ENCODE data around the gene DOCK9. TPM values are rescaled to one million over a fixed set of nuclear protein-coding genes. Genes with fewer than 3 reads are reported as not detected.
"Not testable (repeated sequence)": the region's sequence is repeated elsewhere in the genome, so short reads cannot be mapped to it uniquely, and the experiment has no call there.

The DOCK9 gene
- total RNA-seq, 1 donor from 2014 or later = 43.5 TPM

DNA sequence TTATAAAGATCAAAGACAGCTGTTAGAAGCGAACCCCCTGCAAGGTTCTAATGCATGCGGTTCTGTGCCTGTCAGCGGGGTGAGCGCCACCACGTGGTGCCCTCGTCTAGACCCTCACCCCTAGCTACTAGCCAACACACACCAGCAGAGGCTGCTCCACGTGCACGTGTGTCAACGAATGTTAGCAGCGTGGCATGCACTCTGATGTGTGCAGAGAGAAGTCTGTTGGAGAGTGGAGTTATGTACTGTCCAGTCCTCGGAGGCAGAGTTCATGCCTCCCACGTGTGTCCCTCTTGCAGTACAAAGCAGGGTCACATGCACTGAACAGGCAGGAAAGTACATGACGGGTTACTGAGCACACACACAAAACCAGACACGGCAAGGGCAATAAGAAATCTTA is 150.4 kb downstream of the DOCK9 start:
- Mint-ChIP-seq H3K27ac (no peak overlapping the region), H3K36me3 (ENCODE audit: low read depth) (peaks cover 64% of the 10 kb centered on the region), H3K4me3 (no peak overlapping the region), H3K27me3 (no peaks in the 10 kb centered on the region), H3K9me3 (peaks cover 4% of the 10 kb centered on the region), H3K4me1 (peaks cover 15% of the 10 kb centered on the region)
- DNase-seq = no peak
- intact Hi-C loops (cut with micrococcal nuclease) = no loop called here

DNA sequence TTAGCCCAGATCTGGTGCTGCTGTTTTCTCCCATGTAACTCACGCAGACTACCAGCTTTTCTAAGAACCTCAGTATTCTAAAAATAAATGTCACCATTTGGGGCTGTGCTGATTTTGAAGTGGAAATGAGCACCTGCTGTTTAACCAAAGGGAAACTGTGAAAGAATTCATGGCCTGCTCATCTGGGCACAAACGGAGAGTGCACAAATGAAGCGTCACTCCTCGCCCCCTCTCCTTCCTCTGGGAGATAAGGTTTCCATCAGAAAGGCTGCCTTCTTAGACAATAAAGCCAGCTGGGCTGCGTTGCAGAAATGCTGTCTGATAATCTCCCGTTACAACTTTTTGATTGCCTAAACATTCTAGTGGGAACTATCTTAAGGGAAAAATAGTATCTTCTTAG is 151.7 kb downstream of the DOCK9 start:
- peaks cover 61% of the 10 kb centered on the region for H3K36me3 Mint-ChIP-seq (ENCODE audit: low read depth)
- no peak for DNase-seq
- H3K9me3 Mint-ChIP-seq = peaks cover 4% of the 10 kb centered on the region
- peaks cover 15% of the 10 kb centered on the region for H3K4me1 Mint-ChIP-seq
- intact Hi-C loops (cut with micrococcal nuclease) = no loop called here
- H3K27me3 Mint-ChIP-seq = no peaks in the 10 kb centered on the region
- H3K27ac Mint-ChIP-seq = no peak overlapping the region
- H3K4me3 Mint-ChIP-seq = no peak overlapping the region

DNA sequence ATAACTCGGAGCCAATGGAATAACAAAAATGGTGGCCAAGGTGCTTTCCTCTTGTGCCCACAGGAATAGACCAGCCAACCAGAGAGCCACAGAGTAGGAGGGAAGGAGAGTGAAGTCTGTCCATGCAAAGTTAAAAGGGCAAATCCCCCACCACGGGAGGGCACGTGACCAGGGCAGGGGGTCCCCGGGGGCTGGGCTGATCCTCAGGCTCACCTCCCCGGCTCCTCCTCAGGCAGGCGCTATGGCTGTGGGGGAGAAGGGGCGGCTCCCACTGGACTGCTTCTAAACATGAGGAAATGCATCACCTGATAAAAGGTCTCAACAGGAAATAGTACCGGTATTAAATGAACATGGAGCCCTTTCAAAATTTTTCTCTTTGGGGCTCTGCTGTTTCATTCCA is 152.2 kb downstream of the DOCK9 start:
- Mint-ChIP-seq H3K36me3 (ENCODE audit: low read depth) (peaks cover 59% of the 10 kb centered on the region), H3K4me1 (peaks cover 15% of the 10 kb centered on the region), H3K27ac (no peak overlapping the region), H3K9me3 (peaks cover 4% of the 10 kb centered on the region), H3K4me3 (no peak overlapping the region), H3K27me3 (no peaks in the 10 kb centered on the region)
- intact Hi-C loops (cut with micrococcal nuclease) = no loop called here
- DNase-seq = no peak

DNA sequence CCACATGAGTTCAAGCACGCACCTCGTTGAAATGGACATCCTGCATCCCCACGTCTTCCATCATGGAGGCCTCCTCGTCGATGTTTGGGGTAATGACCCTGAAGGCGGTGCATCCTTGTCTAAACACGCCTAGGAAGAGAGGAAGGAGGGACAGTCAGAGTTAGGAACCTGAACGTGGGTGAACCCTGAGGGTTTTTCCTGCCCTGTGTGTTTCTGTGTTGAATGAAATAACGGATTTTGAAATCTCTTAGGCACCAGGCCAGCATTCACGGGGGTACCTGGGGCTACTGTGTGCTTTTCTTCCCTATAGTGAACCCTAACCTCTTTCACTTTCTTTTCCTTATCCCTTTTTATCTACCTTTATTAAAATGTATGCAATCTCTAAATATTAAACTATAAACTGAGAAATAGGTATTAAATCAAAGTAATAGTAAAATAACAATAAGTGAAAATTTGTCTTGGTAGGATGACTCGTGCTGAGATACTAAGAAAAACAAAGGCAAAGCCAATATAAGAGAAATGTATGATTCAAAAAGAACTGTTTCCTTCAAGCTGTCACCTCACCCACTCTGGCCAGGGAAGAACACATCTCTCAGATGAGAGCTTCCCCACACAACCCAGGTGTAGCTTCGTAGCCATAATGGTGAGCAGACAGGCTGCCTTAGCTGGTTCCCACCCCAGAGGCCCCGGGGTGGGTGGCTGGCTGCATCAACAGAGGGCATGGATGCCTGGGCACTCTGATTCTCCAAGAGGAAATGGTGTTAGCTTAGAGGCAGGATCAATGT is 153.3 kb downstream of the DOCK9 start:
- peaks cover 15% of the 10 kb centered on the region for H3K4me1 Mint-ChIP-seq

DNA sequence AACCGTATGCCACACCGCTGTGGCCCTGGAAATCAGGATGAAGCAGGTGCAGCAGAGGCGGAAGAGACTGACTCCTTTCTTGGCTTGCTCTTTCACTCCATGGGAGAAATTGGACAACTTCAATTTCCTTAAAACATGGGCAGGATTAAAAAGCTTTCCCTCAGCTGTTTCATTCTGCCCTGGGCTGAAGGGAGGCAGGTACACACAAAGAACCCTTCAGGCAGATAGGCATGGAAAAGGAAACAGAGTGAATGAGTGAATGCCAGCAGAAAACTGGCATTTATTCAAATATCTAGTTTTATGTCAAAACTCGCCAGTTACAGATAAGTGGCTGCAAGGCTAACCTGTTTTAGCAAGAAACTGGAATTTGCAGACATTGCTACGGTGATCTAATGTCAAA is 154.4 kb downstream of the DOCK9 start:
- intact Hi-C loops (cut with micrococcal nuclease) = no loop called here
- H3K4me3 Mint-ChIP-seq = no peak overlapping the region
- peaks cover 41% of the 10 kb centered on the region for H3K36me3 Mint-ChIP-seq (ENCODE audit: low read depth)
- H3K27me3 Mint-ChIP-seq = no peaks in the 10 kb centered on the region
- no peaks in the 10 kb centered on the region for H3K9me3 Mint-ChIP-seq
- H3K27ac Mint-ChIP-seq = no peak overlapping the region
- no peak for DNase-seq
- H3K4me1 Mint-ChIP-seq = peaks cover 15% of the 10 kb centered on the region

More for the DNA sequence above, 153.3 kb downstream of the DOCK9 start:
- Mint-ChIP-seq H3K36me3 (ENCODE audit: low read depth) (peaks cover 49% of the 10 kb centered on the region), H3K4me3 (no peak overlapping the region), H3K27ac (no peak overlapping the region), H3K9me3 (no peaks in the 10 kb centered on the region), H3K27me3 (no peaks in the 10 kb centered on the region)
- DNase-seq = no peak
- intact Hi-C loops (cut with micrococcal nuclease) = no loop called here

DNA sequence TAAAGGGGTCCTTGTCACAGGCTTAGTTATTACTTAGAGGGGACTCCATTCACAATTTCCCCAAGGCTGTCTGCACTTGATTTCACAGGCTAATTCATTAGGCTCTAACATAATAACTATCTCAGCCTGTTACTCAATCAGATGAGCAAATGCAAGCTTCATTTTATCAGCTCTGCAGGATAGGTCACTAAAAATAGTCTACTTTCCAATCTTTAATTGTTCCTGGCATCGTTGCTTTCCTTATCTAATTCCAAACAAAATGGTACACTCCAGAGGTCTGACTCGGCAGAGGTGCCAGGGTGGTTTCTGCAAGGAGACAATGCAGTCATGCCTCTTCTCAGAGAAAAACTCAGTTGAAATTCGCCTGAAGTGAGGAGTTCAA is 155.6 kb downstream of the DOCK9 start:
- H3K4me3 Mint-ChIP-seq = no peak overlapping the region
- H3K4me1 Mint-ChIP-seq = peaks cover 13% of the 10 kb centered on the region
- no peak overlapping the region for H3K27ac Mint-ChIP-seq
- no peaks in the 10 kb centered on the region for H3K9me3 Mint-ChIP-seq
- intact Hi-C loops (cut with micrococcal nuclease) = no loop called here
- DNase-seq = no peak
- no peaks in the 10 kb centered on the region for H3K27me3 Mint-ChIP-seq
- H3K36me3 Mint-ChIP-seq (ENCODE audit: low read depth) = peaks cover 35% of the 10 kb centered on the region

DNA sequence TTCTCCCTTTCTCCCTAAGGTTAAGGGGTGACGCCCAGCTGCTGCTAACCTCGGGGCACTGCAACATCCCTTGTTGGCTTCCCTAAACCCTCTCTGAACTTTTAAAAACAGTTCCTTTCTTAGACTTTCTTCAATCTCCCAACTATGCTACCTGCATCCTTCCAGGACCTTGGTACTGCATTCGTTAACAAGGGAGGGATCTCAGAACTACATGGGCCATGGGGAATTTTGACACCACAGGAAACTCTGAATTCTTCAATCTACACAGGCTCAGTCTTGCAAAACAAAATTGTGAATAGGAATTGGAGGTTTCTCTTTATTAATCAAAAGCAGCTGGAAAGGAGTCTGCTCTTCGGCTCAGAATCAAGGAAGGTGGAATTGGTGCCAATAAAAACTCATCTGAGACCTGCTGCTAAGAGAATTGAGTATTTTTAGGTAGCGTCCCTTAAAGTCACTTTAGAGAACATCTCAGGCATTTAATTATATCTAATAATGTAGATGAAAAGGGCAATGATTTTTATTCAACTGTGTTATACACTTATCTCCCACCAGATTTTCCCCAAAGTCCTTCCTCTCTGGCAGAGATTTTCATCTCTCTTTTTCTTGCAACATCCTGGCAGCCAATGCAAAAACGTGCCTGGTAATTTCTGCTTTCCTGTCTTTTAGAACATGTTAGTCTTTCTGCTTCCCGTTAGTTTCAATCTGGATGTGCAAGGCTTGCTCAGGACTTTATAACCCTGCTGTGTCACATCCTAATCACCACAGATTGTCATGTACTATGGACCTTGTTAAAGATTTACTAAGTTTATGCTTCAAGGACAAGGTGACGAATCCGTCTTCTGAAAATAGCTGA is 156.3 kb downstream of the DOCK9 start:
- no peaks in the 10 kb centered on the region for H3K9me3 Mint-ChIP-seq
- intact Hi-C loops (cut with micrococcal nuclease) = no loop called here
- H3K36me3 Mint-ChIP-seq (ENCODE audit: low read depth) = peaks cover 35% of the 10 kb centered on the region
- H3K4me1 Mint-ChIP-seq = peaks cover 12% of the 10 kb centered on the region
- DNase-seq = no peak
- H3K27ac Mint-ChIP-seq = no peak overlapping the region
- no peak overlapping the region for H3K4me3 Mint-ChIP-seq
- no peaks in the 10 kb centered on the region for H3K27me3 Mint-ChIP-seq

DNA sequence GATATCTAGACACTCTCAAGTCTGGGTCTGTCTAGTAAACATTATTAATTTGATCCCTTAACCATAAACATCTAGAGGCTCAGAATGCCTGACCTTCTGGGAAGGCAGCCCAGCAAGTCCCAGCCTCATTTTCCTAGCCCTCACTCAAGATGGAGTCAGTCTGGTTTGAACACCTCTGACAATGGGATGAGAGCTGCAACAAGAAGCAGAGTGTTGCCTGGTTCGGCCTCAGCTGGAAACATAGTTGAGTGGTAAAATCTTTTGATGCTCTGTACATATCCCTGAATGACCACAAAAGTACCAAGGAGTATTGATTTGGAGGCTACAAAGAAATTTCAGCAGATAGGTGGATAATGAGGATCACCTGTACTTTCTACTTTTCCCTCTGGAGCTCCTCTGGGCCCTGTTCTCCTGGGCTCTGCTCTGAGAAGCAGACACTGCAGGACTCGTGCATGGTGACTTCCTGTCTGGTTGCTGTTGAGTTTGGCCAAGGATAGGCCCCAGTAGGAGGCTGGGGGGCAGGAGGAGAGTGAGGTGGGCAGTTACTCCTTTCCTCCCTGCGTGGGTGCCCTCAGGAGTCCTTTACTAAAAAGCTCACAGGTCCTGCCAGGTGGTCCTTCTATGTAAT is 157.0 kb downstream of the DOCK9 start:
- Mint-ChIP-seq H3K27ac (no peak overlapping the region), H3K4me3 (no peak overlapping the region), H3K9me3 (no peaks in the 10 kb centered on the region), H3K27me3 (no peaks in the 10 kb centered on the region), H3K36me3 (ENCODE audit: low read depth) (peaks cover 36% of the 10 kb centered on the region), H3K4me1 (peaks cover 6% of the 10 kb centered on the region)
- intact Hi-C loops (cut with micrococcal nuclease) = no loop called here
- DNase-seq = no peak

DNA sequence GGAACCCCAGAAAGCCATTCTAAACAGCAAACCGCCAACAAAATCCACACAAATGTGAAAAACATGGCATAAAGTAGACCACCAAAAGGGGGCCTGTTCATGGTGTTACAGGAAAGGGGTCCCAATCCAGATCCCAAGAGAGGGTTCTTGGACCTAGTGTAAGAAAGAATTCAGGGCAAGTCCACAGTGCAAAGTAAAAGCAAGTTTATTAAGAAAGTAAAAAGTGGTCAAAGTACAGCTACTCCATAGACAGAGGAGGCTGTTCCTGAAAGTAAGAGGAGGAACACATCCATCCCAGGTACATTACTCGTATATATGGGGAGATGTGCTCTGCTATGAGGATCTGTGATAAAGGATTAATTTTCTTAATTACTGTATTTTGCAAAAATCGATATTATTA is 157.6 kb downstream of the DOCK9 start:
- Mint-ChIP-seq H3K27ac (no peak overlapping the region), H3K27me3 (no peaks in the 10 kb centered on the region), H3K36me3 (ENCODE audit: low read depth) (peaks cover 34% of the 10 kb centered on the region), H3K4me3 (no peak overlapping the region), H3K4me1 (peaks cover 4% of the 10 kb centered on the region), H3K9me3 (no peaks in the 10 kb centered on the region)
- intact Hi-C loops (cut with micrococcal nuclease) = no loop called here
- no peak for DNase-seq

DNA sequence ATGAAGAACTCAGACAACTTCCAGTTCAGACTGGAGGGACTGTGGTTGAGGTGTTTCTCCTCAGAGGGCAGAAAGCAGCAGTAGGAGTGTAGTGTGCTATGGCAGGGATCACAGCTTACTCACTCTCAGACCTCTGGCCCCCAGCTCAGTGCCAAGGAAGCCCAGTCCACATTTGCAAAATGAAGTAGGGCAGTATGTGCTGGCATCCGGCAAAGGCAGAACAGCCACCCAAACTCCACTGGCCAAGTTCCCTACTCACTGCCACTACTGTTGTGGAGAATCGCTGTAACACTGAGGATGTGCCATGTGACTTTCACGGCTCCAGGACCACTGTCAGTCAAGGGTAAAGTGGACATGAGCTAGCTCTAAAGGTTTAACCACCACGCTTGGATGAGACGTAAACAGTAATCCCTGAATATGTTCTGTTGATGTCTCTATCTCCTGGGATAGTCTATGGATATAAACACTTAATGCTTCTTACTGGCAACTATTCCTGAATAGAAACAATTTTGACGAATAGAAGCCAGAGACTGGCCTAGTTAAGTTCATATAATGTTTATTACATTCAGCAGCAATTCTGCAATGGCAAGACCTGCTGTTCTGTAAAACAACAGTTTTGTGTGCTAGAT is 158.4 kb downstream of the DOCK9 start:
- Mint-ChIP-seq H3K4me3 (no peak overlapping the region), H3K4me1 (no peaks in the 10 kb centered on the region), H3K27me3 (no peaks in the 10 kb centered on the region), H3K9me3 (no peaks in the 10 kb centered on the region), H3K27ac (no peak overlapping the region), H3K36me3 (ENCODE audit: low read depth) (peaks cover 28% of the 10 kb centered on the region)
- DNase-seq = no peak
- intact Hi-C loops (cut with micrococcal nuclease) = no loop called here

DNA sequence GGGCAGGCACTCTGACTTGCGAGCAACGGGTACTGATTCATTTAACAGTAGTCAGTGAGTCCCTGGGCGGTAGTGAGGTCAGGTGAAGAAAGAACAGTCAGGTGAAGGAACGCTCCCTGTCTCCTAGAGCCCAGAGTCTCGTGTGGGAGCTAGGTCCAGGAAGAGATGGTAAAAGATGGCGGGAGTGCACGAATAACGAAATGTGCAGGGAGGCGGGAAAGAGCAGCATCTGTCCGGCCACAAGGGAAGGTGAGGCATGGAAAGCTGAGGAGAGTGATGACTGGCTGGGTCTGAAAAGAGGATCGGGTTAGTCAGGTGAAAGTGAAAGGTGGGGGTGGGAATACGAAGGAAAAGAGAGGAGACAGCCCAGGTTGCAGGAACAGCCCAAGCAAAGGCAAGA is 161.5 kb downstream of the DOCK9 start:
- Mint-ChIP-seq H3K9me3 (no peaks in the 10 kb centered on the region), H3K4me3 (no peak overlapping the region)
- intact Hi-C loops (cut with micrococcal nuclease) = no loop called here

DNA sequence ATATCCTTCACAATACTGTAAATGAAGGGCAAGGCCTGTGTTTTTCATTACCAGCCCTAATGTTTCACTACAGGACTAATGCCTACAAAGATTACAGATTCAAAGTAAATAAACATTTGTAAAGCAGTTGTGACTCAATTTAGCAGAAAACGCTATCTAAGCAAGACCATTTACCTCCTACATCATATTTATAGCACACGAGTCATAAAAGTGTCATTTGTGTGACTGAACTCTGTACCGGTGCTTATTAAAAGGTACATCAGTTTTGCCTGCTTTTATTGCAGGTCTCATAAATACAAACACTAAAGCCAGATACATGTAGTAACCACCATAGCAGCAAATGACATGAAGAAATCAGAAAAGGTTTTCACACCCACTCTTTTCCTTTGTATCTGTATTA is 163.9 kb downstream of the DOCK9 start:
- Mint-ChIP-seq H3K36me3 (ENCODE audit: low read depth) (peaks cover 26% of the 10 kb centered on the region), H3K9me3 (peaks cover 4% of the 10 kb centered on the region), H3K27me3 (no peaks in the 10 kb centered on the region), H3K27ac (no peak overlapping the region), H3K4me1 (peaks cover 2% of the 10 kb centered on the region), H3K4me3 (no peak overlapping the region)
- intact Hi-C loops (cut with micrococcal nuclease) = no loop called here
- no peak for DNase-seq

More for the DNA sequence above, 161.5 kb downstream of the DOCK9 start:
- Mint-ChIP-seq H3K4me1 (peaks cover 2% of the 10 kb centered on the region), H3K27me3 (no peaks in the 10 kb centered on the region), H3K27ac (no peak overlapping the region), H3K36me3 (ENCODE audit: low read depth) (peaks cover 14% of the 10 kb centered on the region)
- no peak for DNase-seq

DNA sequence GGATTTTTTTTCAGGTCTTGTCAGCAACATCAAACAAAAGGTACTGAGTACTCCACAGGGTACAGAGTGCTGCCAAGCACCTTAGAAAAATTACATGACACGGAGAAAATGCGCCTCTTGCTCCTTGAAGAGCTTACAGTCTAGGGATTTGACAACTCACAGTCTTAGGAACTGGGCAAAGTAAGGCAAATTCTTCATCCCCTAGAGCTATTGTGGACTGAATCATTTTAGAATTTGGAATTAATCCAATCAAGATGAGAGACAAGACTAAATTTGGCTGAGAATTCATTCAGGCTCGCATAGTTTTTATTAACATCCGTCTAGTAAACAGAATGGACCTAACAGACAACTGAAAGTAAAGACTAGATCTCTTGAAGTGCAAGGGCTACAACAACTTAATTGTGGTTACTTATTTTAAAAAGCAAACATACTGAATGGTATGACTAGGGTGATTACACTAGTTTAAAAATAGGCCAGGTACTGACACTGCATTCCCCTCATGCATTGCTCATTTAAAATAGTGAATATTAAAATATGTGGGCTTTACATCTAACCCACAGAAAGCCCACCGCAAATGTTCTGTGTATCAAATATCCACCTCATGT is 165.6 kb downstream of the DOCK9 start:
- DNase-seq; H3K27me3 Mint-ChIP-seq; H3K4me3 Mint-ChIP-seq; H3K27ac Mint-ChIP-seq; intact Hi-C loops (cut with micrococcal nuclease); H3K9me3 Mint-ChIP-seq; H3K4me1 Mint-ChIP-seq: not testable (repeated sequence)
- peaks cover 32% of the 10 kb centered on the region for H3K36me3 Mint-ChIP-seq (ENCODE audit: low read depth)
